ENCODE data around the gene RUNX2. TPM values are rescaled to one million over a fixed set of nuclear protein-coding genes. Genes with fewer than 3 reads are reported as not detected.

Gene RUNX2
- polyA plus RNA-seq, 1 of the 3 experiments (the other 2 are of a cell fraction): 4.4 TPM

DNA sequence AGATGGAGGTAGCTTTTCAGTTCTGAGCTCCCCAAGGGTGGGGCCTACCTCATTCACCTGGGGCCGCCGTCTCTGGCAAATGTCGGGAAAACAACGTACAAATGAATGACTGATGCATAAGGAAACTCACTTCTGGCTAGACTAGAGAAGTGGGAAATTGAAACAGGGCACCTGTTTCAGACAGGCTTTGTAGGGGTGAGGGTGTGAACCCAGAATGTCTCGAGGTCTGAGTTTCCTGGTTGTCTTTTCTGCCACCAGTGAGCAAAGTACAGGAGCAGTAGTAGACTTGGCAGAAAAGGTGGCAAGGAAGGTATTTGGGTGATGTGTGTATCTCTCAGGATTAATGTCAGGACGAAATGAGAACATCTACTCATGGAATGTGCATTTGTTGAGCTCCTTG lies 379.0 kb downstream of the RUNX2 start:
- CTCF ChIA-PET: interaction anchor here (1.8 kb wide), 1 partner anchor 1052 kb away, joined by 8 read pairs; no protein-coding TSS in a partner anchor
- no peaks in the 10 kb centered on the region for H3K36me3 ChIP-seq (replicated peaks in 1 of 2; ENCODE audit: control insufficient read depth in 1 of 2, insufficient read depth in 2 of 2, low read length in 1 of 2)
- H3K27me3 ChIP-seq (ENCODE audit: insufficient read depth): no peaks in the 10 kb centered on the region
- H3K4me1 ChIP-seq (ENCODE audit: control insufficient read depth in 1 of 2, insufficient read depth in 2 of 2, low read depth in 1 of 2, low read length in 1 of 2): no peaks in the 10 kb centered on the region
- H3K4me3 ChIP-seq (ENCODE audit: low read depth in 2 of 2, low read length in 1 of 2): no peak overlapping the region
- H3K9ac ChIP-seq: no peak overlapping the region
- peaks cover 3% of the 10 kb centered on the region for H3F3A ChIP-seq (replicated peaks; ENCODE audit: insufficient read depth)
- no peaks in the 10 kb centered on the region for H3K9me2 ChIP-seq
- no peaks in the 10 kb centered on the region for H3K9me3 ChIP-seq
- no peak overlapping the region for H3K27ac ChIP-seq (ENCODE audit: low read depth in 2 of 2, low read length in 1 of 2)
- no peak overlapping the region for H3K4me2 ChIP-seq
- TF ChIP-seq RXRA (IDR thresholded peaks at IDR 0.05; ENCODE audit: borderline replicate concordance, low read depth): no peak
- no peak for TF ChIP-seq YY1 (IDR thresholded peaks at IDR 0.05; ENCODE audit: low read depth)
- no peak for TF ChIP-seq ZBTB33 (IDR thresholded peaks at IDR 0.05; ENCODE audit: borderline replicate concordance, low read depth)
- TF ChIP-seq NFIC (IDR thresholded peaks at IDR 0.05; ENCODE audit: borderline replicate concordance): no peak
- no peak for TF ChIP-seq CHD2 (IDR thresholded peaks at IDR 0.05; ENCODE audit: low read length, partially characterized antibody)
- no peak for TF ChIP-seq EP300 (IDR thresholded peaks at IDR 0.05; ENCODE audit: borderline replicate concordance in 1 of 2, low read depth in 1 of 2, low read length in 1 of 2)
- TF ChIP-seq POLR2AphosphoS5 (IDR thresholded peaks at IDR 0.05; ENCODE audit: low read depth, low read length): no peak
- no peak for TF ChIP-seq MEF2A (IDR thresholded peaks at IDR 0.05; ENCODE audit: borderline replicate concordance, low read depth)
- TF ChIP-seq RAD21 (IDR thresholded peaks at IDR 0.05; ENCODE audit: low read length): no peak
- no peak overlapping the region for H2AFZ ChIP-seq (ENCODE audit: low read depth)
- POLR2A ChIA-PET: no interaction called here
- 64% methylated on average over 6 of the region's 6 CpGs for WGBS (ENCODE audit: low lambda C conversion rate)
- H3K79me2 ChIP-seq (ENCODE audit: insufficient read depth): no peaks in the 10 kb centered on the region
- no peaks in the 10 kb centered on the region for H4K20me1 ChIP-seq (ENCODE audit: insufficient read depth)
- DNase-seq: no peak

DNA sequence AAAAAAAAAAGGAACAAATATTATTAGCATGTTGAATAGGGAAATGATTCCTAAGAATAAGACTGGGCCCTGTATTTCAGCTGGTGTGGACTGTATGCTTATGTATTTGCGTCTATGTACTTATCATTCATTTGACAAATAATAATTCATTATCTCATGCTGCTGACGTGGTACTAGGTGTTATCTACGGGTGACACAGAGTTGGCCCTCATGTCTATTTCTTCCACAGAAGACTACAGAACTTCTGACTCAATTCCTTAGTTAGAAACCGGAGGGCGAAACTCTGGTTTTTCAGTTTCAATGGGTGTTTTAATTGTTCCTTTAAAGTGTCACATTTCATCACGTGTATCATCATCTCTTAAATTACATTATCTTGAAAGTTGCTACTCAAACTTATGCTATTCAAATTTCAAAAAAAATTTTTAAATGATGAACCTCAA lies 381.7 kb downstream of the RUNX2 start:
- Histone ChIP-seq H2AFZ (ENCODE audit: low read depth) (no peak overlapping the region), H3K9me3 (no peaks in the 10 kb centered on the region), H3K4me3 (ENCODE audit: low read depth in 2 of 2, low read length in 1 of 2) (no peak overlapping the region), H3F3A (replicated peaks; ENCODE audit: insufficient read depth) (no peaks in the 10 kb centered on the region), H3K4me1 (ENCODE audit: control insufficient read depth in 1 of 2, insufficient read depth in 2 of 2, low read depth in 1 of 2, low read length in 1 of 2) (peaks cover 0 to 9% of the 10 kb centered on the region in 2 experiments; a peak in 1 of 4 replicates), H3K9me2 (no peaks in the 10 kb centered on the region), H3K27me3 (ENCODE audit: insufficient read depth) (no peaks in the 10 kb centered on the region), H3K79me2 (ENCODE audit: insufficient read depth) (no peaks in the 10 kb centered on the region), H3K4me2 (no peak overlapping the region), H3K27ac (ENCODE audit: low read depth in 2 of 2, low read length in 1 of 2) (no peak overlapping the region), H4K20me1 (ENCODE audit: insufficient read depth) (no peaks in the 10 kb centered on the region), H3K36me3 (replicated peaks in 1 of 2; ENCODE audit: control insufficient read depth in 1 of 2, insufficient read depth in 2 of 2, low read length in 1 of 2) (no peaks in the 10 kb centered on the region), H3K9ac (no peak overlapping the region)
- CTCF ChIA-PET: no interaction called here
- TF ChIP-seq SIN3A (IDR thresholded peaks at IDR 0.05; ENCODE audit: borderline replicate concordance, low read depth, low read length) (no peak), RXRA (IDR thresholded peaks at IDR 0.05; ENCODE audit: borderline replicate concordance, low read depth) (no peak), TAF1 (IDR thresholded peaks at IDR 0.05; ENCODE audit: borderline replicate concordance, low read depth, low read length) (no peak), SMC3 (IDR thresholded peaks at IDR 0.05; ENCODE audit: low read depth, low read length) (no peak), GABPA (IDR thresholded peaks at IDR 0.05; ENCODE audit: low read depth) (no peak)
- 76% methylated on average over 6 of the region's 6 CpGs for WGBS (ENCODE audit: low lambda C conversion rate)
- POLR2A ChIA-PET: no interaction called here
- no peak for DNase-seq
